Transverse colon (tissue), 4 donors: ENCODE measurements around the gene KCTD19. TPM values are rescaled to one million over a fixed set of nuclear protein-coding genes. Genes with fewer than 3 reads are reported as not detected.

ENCODE experiments used
- DNase-seq: peaks from one replicate; pipeline ENCODE4 v3.0.0-alpha.2; 2019
- H3K27ac ChIP-seq, 4 donors: fragments of 200-600 bp; sonication (generic); 2 replicates each; pipeline ENCODE4 v1.5.1; 2016 to 2018; ENCODE audit warnings: inconsistent platforms in 4 of 4
- H3K27me3 ChIP-seq: fragments of 200-600 bp; sonication (generic); 2 replicates; pipeline ENCODE4 v1.5.1; 2017; ENCODE audit warnings: inconsistent platforms
- H3K36me3 ChIP-seq, 4 donors: fragments of 200-600 bp; sonication (generic); 2 replicates each; pipeline ENCODE4 v1.5.1; 2017 to 2019; ENCODE audit warnings: inconsistent platforms in 4 of 4
- H3K4me1 ChIP-seq, 4 donors: fragments of 200-600 bp; sonication (generic); 2 replicates each; pipeline ENCODE4 v1.5.1; 2017 to 2020; ENCODE audit warnings: inconsistent platforms in 4 of 4
- H3K4me3 ChIP-seq, 4 donors: fragments of 200-600 bp; sonication (generic); 1 replicate in 1 of 4; 2 replicates in 3 of 4; pipeline versions ENCODE4 v1.5.1 to v1.6.1; 2017 to 2019; ENCODE audit warnings: inconsistent platforms in 4 of 4
- H3K9me3 ChIP-seq, 2 donors: fragments of 200-600 bp; sonication (generic); 2 replicates each; pipeline ENCODE4 v1.5.1; 2017 to 2019; ENCODE audit warnings: inconsistent platforms in 2 of 2
- EP300 ChIP-seq: sonication (generic); formaldehyde crosslinking; IDR thresholded peaks from one replicate; pipeline ENCODE4 v1.6.1; 2017; ENCODE audit warnings: antibody characterized with exemption, low read depth
- POLR2A ChIP-seq: fragments of 450-650 bp; IDR thresholded peaks from one replicate; pipeline ENCODE4 v1.6.1; 2016; ENCODE audit warnings: antibody characterized with exemption, mild to moderate bottlenecking, moderate library complexity
- POLR2AphosphoS5 ChIP-seq, 3 donors: sonication (generic); formaldehyde crosslinking; IDR thresholded peaks; one replicate each; pipeline ENCODE4 v1.6.1; 2016; ENCODE audit warnings: antibody characterized with exemption in 3 of 3
- WGBS, 2 donors: methylation state at CpG; one replicate each; pipeline ENCODE4 v1.1.5; 2018; ENCODE audit warnings: low coverage in 1 of 2; 5-methylcytosine and 5-hydroxymethylcytosine counted together
- in situ Hi-C, 4 donors: fragments of 200-750 bp; cut with MboI; loops; one replicate each; pipeline versions ENCODE4 v1.15.0 to v1.15.1; 2017; ENCODE audit warnings: low sequenced_read_pairs in 3 of 4, low pct_ligation_motif_present in 1 of 4, low pct_unique_long_range_greater_than_20kb in 1 of 4
- intact Hi-C: fragments of 100-400 bp; cut with DNase I; formaldehyde crosslinking; loops from one replicate; pipeline ENCODE4 v1.15.1; 2023; ENCODE audit warnings: low total_unique reads
- total RNA-seq, 4 donors: library from RNA; depleted of rRNA; stranded (reverse); fragments of >200 nt; gene quantifications; one replicate each; pipeline ENCODE4 v1.1.0, GENCODE V29; 2016
- TF ChIP-seq, protein P1 (sequence below), 5 experiments: fragments of 200-600 bp in 3 of 5; fragments of 450-650 bp in 2 of 5; sonication (generic) in 3 of 5; IDR thresholded peaks; 1 replicate in 2 of 5; 2 replicates in 3 of 5; pipeline ENCODE4 v1.5.1; 2016 to 2017; ENCODE audit warnings: antibody characterized with exemption in 5 of 5, inconsistent platforms in 3 of 5, mild to moderate bottlenecking in 2 of 5, moderate library complexity in 1 of 5

Gene KCTD19
- total RNA-seq, 4 donors from 2014 or later = not detected

DNA sequence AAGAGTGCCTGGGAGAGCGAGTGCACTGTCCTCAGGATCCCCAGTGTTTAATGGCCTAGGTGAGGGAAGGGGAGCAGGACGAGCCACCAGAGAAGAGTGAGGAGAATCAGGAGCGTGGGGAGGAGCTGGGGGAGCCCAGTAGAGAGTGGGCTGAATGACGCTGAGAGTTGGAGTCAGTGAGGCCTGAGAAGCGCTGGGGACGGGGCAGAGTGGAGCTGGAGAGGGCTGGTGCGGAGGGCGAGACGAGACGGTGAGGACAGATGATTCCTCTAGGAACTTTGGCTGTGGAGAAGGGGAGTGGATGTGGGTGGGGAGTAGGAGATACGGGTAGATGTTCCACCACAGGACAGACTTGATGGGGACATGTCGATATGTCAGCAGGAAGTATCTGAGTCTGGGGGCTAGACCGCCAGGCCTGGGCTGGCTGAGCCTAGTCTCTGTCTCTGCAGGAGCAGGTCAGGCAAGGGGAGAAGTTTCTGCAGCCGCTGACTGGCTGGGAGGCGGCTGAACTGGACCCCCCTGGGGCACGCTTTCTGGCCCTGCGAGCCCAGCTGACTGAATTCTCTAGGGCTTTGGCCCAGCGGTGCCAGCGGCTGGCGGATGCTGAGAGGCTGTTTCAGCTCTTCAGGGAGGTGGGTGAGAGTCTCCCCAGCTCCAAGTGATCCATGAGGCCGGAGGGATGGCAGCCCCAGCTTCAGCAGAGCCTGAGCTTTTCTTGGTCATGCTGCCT lies 42.5 kb downstream of the KCTD19 start:
- 88 to 94% methylated on average over 9 to 21 of the region's 21 CpGs for WGBS, 2 donors
- H3K9me3 ChIP-seq = no peaks in the 10 kb centered on the region
- intact Hi-C loops (loop anchor here (5.0 kb wide), 1 partner anchor 113 kb away; no protein-coding TSS in a partner anchor), in situ Hi-C loops (loop anchor here in 1 of 4 donors (25.0 kb wide), 1 partner anchor 103 kb away; the partner anchor contains the start of gene TPPP3)
- H3K4me1 ChIP-seq = peaks cover 0 to 7% (median 5%) of the 10 kb centered on the region in 4 donors
- no peak for TF ChIP-seq EP300
- TF ChIP-seq, protein P1, sequence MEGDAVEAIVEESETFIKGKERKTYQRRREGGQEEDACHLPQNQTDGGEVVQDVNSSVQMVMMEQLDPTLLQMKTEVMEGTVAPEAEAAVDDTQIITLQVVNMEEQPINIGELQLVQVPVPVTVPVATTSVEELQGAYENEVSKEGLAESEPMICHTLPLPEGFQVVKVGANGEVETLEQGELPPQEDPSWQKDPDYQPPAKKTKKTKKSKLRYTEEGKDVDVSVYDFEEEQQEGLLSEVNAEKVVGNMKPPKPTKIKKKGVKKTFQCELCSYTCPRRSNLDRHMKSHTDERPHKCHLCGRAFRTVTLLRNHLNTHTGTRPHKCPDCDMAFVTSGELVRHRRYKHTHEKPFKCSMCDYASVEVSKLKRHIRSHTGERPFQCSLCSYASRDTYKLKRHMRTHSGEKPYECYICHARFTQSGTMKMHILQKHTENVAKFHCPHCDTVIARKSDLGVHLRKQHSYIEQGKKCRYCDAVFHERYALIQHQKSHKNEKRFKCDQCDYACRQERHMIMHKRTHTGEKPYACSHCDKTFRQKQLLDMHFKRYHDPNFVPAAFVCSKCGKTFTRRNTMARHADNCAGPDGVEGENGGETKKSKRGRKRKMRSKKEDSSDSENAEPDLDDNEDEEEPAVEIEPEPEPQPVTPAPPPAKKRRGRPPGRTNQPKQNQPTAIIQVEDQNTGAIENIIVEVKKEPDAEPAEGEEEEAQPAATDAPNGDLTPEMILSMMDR (IDR thresholded peaks at IDR 0.05) = no peak
- no peak for TF ChIP-seq POLR2A
- TF ChIP-seq POLR2AphosphoS5 (IDR thresholded peaks at IDR 0.05) = no peak
- H3K27me3 ChIP-seq = no peaks in the 10 kb centered on the region
- no peak overlapping the region for H3K27ac ChIP-seq
- DNase-seq = no peak
- H3K36me3 ChIP-seq = no peaks in the 10 kb centered on the region
- H3K4me3 ChIP-seq = no peak overlapping the region

DNA sequence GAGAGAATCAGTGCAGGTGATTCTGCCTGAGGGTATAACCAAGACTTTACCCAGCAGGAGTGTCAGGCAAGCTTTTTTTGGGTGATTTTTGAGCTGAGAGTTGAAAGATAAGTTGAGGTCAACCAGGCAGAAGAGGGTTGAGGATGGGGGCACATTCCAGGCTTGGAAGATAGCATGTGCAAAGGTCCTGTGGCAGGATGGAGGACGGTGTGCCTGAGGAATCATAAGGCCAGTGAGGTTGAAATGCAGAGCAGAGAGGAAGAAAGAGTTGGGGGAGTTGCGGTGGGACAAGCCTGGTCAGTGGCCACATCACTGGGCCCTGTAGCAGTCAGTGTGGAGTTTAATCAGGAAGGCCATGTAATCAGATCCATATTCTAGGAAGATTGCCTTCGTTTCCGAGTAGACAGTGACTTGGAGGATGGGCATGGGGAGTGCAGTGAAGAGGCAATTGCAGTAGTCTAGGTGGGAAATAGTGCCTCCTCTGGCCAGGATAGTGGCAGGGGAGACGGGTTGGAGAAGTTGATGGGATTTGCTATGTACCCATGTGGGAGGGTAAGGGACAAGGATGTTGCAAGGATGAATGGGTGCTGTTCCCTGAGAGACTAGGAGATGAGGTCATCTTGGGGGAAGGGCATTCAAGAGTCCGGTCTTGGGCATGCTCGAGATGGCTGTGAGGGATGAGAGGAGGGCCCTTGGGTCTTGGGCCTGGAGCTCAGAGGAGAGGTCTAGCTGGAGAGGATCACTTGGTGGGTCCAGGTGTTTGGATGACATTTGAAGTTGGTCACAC lies 43.3 kb downstream of the KCTD19 start:
- no peak overlapping the region for H3K27ac ChIP-seq
- in situ Hi-C loops (loop anchor here in 1 of 4 donors (25.0 kb wide), 1 partner anchor 104 kb away; the partner anchor contains the start of gene TPPP3), intact Hi-C loops (loop anchor here (5.0 kb wide), 1 partner anchor 114 kb away; no protein-coding TSS in a partner anchor)
- no peaks in the 10 kb centered on the region for H3K27me3 ChIP-seq
- no peaks in the 10 kb centered on the region for H3K36me3 ChIP-seq
- TF ChIP-seq, protein P1 (IDR thresholded peaks at IDR 0.05) = no peak
- TF ChIP-seq EP300 (no peak), POLR2AphosphoS5 (IDR thresholded peaks at IDR 0.05) (no peak)
- no peak for DNase-seq
- H3K4me1 ChIP-seq = peaks cover 0 to 14% (median 11%) of the 10 kb centered on the region in 4 donors
- no peaks in the 10 kb centered on the region for H3K9me3 ChIP-seq
- H3K4me3 ChIP-seq = no peak overlapping the region
- 88 to 95% methylated on average over 3 to 7 of the region's 7 CpGs for WGBS, 2 donors

DNA sequence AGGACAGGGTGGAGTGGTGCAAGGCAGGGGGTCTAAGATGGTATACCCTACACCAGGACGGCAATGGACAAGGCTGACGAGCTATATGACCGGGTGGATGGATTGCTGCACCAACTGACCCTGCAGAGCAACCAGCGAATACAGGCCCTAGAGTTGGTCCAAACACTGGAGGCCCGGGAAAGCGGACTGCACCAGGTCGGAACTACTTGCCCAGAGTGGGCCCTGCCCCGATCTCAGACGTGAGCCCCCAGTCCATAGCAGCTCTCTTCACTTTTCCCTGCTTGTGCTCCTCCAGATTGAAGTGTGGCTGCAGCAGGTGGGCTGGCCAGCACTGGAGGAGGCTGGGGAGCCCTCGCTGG lies 44.1 kb downstream of the KCTD19 start:
- intact Hi-C loops (loop anchor here (5.0 kb wide), 1 partner anchor 115 kb away; no protein-coding TSS in a partner anchor), in situ Hi-C loops (loop anchor here in 1 of 4 donors (25.0 kb wide), 1 partner anchor 105 kb away; the partner anchor contains the start of gene TPPP3)
- no peak for DNase-seq
- Histone ChIP-seq H3K9me3 (no peaks in the 10 kb centered on the region), H3K4me3 (no peak overlapping the region), H3K36me3 (no peaks in the 10 kb centered on the region), H3K27me3 (no peaks in the 10 kb centered on the region), H3K27ac (no peak overlapping the region), H3K4me1 (peaks cover 0 to 21% (median 19%) of the 10 kb centered on the region in 4 donors)
- 99% methylated on average over 10 of the region's 10 CpGs; no CpG with 5 or more reads in 1 of the 2 donors for WGBS, 2 donors
- TF ChIP-seq POLR2AphosphoS5 (IDR thresholded peaks at IDR 0.05) (no peak), POLR2A (no peak), EP300 (no peak)
- TF ChIP-seq, protein P1 (IDR thresholded peaks at IDR 0.05) = no peak
